ENCODE results near the gene GABBR1.

The GABBR1 gene

DNA sequence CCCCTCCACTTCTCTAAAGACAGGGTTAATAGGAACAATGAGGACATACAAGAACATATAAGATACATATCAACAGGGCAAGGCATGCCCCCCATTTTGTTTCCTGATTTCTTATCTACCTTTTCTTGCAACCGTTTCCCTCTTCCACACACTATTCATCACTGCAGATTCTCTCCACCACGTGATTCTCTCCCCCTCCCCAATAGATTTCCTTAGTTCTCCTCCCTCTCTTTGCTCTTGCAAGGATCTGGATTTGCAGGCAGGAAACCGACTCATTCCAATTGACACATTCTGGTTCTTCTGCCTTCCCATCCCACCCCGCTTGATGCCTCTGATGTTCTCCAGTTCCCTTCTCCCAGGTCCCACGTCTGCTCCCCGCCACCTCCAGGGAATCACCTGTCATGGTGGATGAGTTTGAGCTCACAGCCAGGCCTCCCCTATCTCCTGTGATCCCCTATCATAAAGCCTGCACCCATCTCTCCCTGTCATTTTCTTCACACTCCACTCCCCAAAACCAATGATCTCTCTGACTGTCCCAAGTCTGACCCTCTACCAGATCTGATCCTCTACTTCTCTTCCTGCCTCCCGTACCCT lies 7.5 kb downstream of the GABBR1 start:
- Histone ChIP-seq H3K27me3 (ENCODE audit: control insufficient read depth, insufficient read depth, low read length) (no peaks in the 10 kb centered on the region), H2AFZ (no peak overlapping the region), H3K4me2 (ENCODE audit: low read length) (no peak overlapping the region), H3K27ac (no peak overlapping the region), H3K79me2 (no peaks in the 10 kb centered on the region), H3K9ac (no peak overlapping the region), H3K4me1 (no peaks in the 10 kb centered on the region), H3K36me3 (ENCODE audit: control insufficient read depth, insufficient read depth, low read length) (no peaks in the 10 kb centered on the region), H3K9me3 (ENCODE audit: control insufficient read depth, low read length) (no peaks in the 10 kb centered on the region), H3K4me3 (ENCODE audit: low read depth, low read length) (no peak overlapping the region)
- TF ChIP-seq, protein P1, sequence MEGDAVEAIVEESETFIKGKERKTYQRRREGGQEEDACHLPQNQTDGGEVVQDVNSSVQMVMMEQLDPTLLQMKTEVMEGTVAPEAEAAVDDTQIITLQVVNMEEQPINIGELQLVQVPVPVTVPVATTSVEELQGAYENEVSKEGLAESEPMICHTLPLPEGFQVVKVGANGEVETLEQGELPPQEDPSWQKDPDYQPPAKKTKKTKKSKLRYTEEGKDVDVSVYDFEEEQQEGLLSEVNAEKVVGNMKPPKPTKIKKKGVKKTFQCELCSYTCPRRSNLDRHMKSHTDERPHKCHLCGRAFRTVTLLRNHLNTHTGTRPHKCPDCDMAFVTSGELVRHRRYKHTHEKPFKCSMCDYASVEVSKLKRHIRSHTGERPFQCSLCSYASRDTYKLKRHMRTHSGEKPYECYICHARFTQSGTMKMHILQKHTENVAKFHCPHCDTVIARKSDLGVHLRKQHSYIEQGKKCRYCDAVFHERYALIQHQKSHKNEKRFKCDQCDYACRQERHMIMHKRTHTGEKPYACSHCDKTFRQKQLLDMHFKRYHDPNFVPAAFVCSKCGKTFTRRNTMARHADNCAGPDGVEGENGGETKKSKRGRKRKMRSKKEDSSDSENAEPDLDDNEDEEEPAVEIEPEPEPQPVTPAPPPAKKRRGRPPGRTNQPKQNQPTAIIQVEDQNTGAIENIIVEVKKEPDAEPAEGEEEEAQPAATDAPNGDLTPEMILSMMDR (IDR thresholded peaks at IDR 0.05): no peak

DNA sequence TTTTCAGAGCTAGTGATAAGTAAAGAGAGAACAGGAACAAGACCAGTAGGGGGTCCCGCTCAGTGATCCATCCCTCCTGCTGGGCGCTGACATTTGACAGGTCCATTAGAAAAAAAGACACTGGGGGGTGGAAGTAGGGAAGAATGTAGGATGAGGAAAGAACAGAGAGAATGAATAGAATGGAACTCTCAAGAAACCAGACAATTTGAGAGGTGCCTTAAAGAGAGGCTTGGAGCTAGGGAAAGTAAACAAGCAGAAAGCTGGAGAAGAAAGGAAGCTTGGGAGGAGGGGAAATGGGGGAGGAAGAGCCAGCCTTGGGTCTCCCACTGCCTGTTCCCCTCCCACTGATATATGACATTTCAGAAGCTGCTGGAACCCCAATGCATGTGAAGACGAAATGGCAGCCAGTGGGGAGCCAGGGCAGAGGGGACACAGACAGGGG lies 8.4 kb downstream of the GABBR1 start:
- H3K27ac ChIP-seq: no peak overlapping the region
- no peaks in the 10 kb centered on the region for H3K4me1 ChIP-seq
- H3K9me3 ChIP-seq (ENCODE audit: control insufficient read depth, low read length): no peaks in the 10 kb centered on the region
- H3K9ac ChIP-seq: no peak overlapping the region
- H2AFZ ChIP-seq: no peak overlapping the region
- H3K4me2 ChIP-seq (ENCODE audit: low read length): no peak overlapping the region
- no peaks in the 10 kb centered on the region for H3K27me3 ChIP-seq (ENCODE audit: control insufficient read depth, insufficient read depth, low read length)
- no peak overlapping the region for H3K4me3 ChIP-seq (ENCODE audit: low read depth, low read length)
- TF ChIP-seq, protein P1 (IDR thresholded peaks at IDR 0.05): no peak
- H3K79me2 ChIP-seq: no peaks in the 10 kb centered on the region
- no peaks in the 10 kb centered on the region for H3K36me3 ChIP-seq (ENCODE audit: control insufficient read depth, insufficient read depth, low read length)

DNA sequence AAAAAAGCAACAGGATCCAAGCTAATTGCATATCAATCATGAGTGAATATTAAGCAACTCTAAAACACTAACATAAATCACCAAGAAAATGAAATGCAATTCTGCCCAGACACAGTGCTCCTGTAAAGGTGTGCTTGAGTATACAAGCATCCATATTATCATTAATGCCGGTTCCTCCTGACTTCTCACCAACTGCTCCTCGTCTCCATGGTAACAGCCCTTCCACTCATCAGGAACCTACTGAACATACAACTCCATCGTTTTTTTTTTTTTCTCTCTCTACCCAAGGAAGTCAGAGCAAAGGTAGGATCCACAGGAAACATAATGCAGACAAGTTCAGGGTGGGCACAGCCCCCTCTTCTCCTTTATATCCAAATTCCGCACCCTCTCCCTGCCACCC lies 12.4 kb downstream of the GABBR1 start:
- H3K79me2 ChIP-seq: no peaks in the 10 kb centered on the region
- H3K9me3 ChIP-seq (ENCODE audit: control insufficient read depth, low read length): no peaks in the 10 kb centered on the region
- no peaks in the 10 kb centered on the region for H3K36me3 ChIP-seq (ENCODE audit: control insufficient read depth, insufficient read depth, low read length)
- H3K4me1 ChIP-seq: no peaks in the 10 kb centered on the region
- H2AFZ ChIP-seq: no peak overlapping the region
- TF ChIP-seq, protein P1 (IDR thresholded peaks at IDR 0.05): no peak
- H3K27ac ChIP-seq: no peak overlapping the region
- no peak overlapping the region for H3K9ac ChIP-seq
- no peak overlapping the region for H3K4me3 ChIP-seq (ENCODE audit: low read depth, low read length)
- H3K4me2 ChIP-seq (ENCODE audit: low read length): no peak overlapping the region
- H3K27me3 ChIP-seq (ENCODE audit: control insufficient read depth, insufficient read depth, low read length): no peaks in the 10 kb centered on the region

DNA sequence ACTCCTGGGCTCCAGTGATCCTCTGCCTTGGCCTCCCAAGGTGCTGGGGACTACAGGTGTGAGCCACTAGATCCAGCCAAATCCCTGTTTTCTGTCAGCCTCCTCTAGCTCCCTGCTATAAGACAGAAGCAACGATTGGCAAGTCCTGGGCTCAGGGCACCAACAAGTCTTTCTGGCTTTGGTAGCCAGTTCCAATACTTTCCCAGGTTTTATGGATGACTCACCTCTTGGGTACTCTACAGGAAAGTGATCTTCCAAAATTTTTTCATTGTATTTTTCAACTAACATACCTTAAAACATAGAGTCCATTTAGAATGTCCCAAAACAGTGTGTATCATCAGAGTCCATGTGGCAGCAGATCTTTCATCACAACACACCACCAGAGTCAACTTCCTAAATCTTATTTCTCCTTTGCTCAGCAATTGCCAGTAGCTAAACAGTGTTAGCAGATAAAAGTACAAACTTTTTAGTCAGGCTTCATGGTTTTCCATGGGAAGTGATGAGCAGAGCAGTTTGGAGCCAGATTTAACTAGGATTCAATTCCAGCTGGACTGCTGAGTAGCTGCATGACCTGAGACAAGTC lies 13.3 kb downstream of the GABBR1 start:
- H3K4me2 ChIP-seq (ENCODE audit: low read length): no peak overlapping the region

More for the DNA sequence above, 13.3 kb downstream of the GABBR1 start:
- H3K4me3 ChIP-seq (ENCODE audit: low read depth, low read length): no peak overlapping the region
- TF ChIP-seq, protein P1 (IDR thresholded peaks at IDR 0.05): no peak
- H3K9ac ChIP-seq: no peak overlapping the region
- H3K4me1 ChIP-seq: no peaks in the 10 kb centered on the region
- H3K9me3 ChIP-seq (ENCODE audit: control insufficient read depth, low read length): no peaks in the 10 kb centered on the region
- no peaks in the 10 kb centered on the region for H3K79me2 ChIP-seq
- H3K27ac ChIP-seq: no peak overlapping the region
- no peaks in the 10 kb centered on the region for H3K36me3 ChIP-seq (ENCODE audit: control insufficient read depth, insufficient read depth, low read length)
- H2AFZ ChIP-seq: no peak overlapping the region
- H3K27me3 ChIP-seq (ENCODE audit: control insufficient read depth, insufficient read depth, low read length): no peaks in the 10 kb centered on the region

Measured in parathyroid adenoma (tissue), 2 donors.